Progenitor cell of endocrine pancreas (in vitro differentiated cells): Measurements from ENCODE around the gene ZSCAN21. TPM values are rescaled to one million over a fixed set of nuclear protein-coding genes. Genes with fewer than 3 reads are reported as not detected.
A peak's percentile ranks its signal among the peaks of the same experiment; 100 is the strongest.

Source experiments
- DNase-seq: peaks from one replicate; pipeline ENCODE4 v3.0.0; 2021; ENCODE audit warnings: low spot score; ENCODE audit not compliant: unreplicated experiment
- H3K27ac Mint-ChIP-seq: 2 replicates; pipeline ENCODE4 v1.8.0; 2021; ENCODE audit warnings: mild to moderate bottlenecking, moderate library complexity, mixed read lengths
- H3K27me3 Mint-ChIP-seq: 2 replicates; pipeline ENCODE4 v1.8.0; 2021; ENCODE audit warnings: mixed read lengths
- H3K36me3 Mint-ChIP-seq: 2 replicates; pipeline ENCODE4 v1.8.0; 2022; ENCODE audit warnings: mixed read lengths; ENCODE audit not compliant: insufficient read depth
- H3K4me1 Mint-ChIP-seq: 2 replicates; pipeline ENCODE4 v1.8.0; 2021; ENCODE audit warnings: low read depth, mixed read lengths
- H3K4me3 Mint-ChIP-seq: 2 replicates; pipeline ENCODE4 v1.8.0; 2021; ENCODE audit warnings: low read depth, mild to moderate bottlenecking, moderate library complexity, mixed read lengths
- H3K9me3 Mint-ChIP-seq: 2 replicates; pipeline ENCODE4 v1.8.0; 2021; ENCODE audit warnings: low read depth, mixed read lengths
- total RNA-seq: library from RNA; stranded (reverse); gene quantifications from 2 replicates; pipeline ENCODE4 v1.2.1, GENCODE V29; 2021
- TF ChIP-seq, protein P1 (sequence below): fragments of 200-600 bp; sonication (generic); IDR thresholded peaks from one replicate; pipeline ENCODE4 v1.5.0; 2021; ENCODE audit warnings: antibody characterized with exemption, mild to moderate bottlenecking; ENCODE audit not compliant: unreplicated experiment

Gene ZSCAN21
- total RNA-seq, 1 donor from 2014 or later: 22.8 TPM

DNA sequence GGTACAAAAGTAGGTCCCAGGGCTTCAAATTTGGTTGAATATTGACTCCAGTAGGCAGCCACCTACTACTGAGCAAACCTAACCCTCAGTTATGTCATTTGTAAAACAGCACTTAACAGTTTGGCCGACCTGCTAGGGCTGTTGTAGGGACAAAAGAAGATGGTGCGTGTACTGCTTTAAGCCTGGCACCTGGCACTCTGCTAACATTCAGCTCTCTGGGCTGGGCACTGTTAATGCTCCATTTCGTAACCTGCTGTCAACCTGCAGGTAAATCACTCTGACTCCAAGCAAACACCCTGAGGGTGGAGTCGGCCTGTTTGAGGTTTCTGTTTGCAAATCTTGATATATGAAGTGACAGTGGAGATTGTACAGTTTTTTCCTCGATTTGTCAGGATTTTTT, 27.0 kb upstream of the ZSCAN21 start:
- Mint-ChIP-seq H3K4me3 (no peak overlapping the region), H3K27ac (peak overlapping the region; percentile 60), H3K36me3 (peaks cover 30% of the 10 kb centered on the region), H3K4me1 (peaks cover 27% of the 10 kb centered on the region), H3K27me3 (no peaks in the 10 kb centered on the region), H3K9me3 (no peaks in the 10 kb centered on the region)
- DNase-seq: no peak
- TF ChIP-seq, protein P1, sequence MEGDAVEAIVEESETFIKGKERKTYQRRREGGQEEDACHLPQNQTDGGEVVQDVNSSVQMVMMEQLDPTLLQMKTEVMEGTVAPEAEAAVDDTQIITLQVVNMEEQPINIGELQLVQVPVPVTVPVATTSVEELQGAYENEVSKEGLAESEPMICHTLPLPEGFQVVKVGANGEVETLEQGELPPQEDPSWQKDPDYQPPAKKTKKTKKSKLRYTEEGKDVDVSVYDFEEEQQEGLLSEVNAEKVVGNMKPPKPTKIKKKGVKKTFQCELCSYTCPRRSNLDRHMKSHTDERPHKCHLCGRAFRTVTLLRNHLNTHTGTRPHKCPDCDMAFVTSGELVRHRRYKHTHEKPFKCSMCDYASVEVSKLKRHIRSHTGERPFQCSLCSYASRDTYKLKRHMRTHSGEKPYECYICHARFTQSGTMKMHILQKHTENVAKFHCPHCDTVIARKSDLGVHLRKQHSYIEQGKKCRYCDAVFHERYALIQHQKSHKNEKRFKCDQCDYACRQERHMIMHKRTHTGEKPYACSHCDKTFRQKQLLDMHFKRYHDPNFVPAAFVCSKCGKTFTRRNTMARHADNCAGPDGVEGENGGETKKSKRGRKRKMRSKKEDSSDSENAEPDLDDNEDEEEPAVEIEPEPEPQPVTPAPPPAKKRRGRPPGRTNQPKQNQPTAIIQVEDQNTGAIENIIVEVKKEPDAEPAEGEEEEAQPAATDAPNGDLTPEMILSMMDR: no peak

DNA sequence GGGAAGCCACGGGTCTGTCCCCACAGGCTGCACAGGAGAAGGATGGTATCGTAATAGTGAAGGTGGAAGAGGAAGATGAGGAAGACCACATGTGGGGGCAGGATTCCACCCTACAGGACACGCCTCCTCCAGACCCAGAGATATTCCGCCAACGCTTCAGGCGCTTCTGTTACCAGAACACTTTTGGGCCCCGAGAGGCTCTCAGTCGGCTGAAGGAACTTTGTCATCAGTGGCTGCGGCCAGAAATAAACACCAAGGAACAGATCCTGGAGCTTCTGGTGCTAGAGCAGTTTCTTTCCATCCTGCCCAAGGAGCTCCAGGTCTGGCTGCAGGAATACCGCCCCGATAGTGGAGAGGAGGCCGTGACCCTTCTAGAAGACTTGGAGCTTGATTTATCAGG, 26.0 kb upstream of the ZSCAN21 start:
- DNase-seq: no peak
- Mint-ChIP-seq H3K4me1 (peaks cover 21% of the 10 kb centered on the region), H3K27me3 (no peaks in the 10 kb centered on the region), H3K9me3 (no peaks in the 10 kb centered on the region), H3K36me3 (peaks cover 26% of the 10 kb centered on the region), H3K27ac (peak overlapping the region; percentile 73), H3K4me3 (no peak overlapping the region)
- TF ChIP-seq, protein P1: no peak

DNA sequence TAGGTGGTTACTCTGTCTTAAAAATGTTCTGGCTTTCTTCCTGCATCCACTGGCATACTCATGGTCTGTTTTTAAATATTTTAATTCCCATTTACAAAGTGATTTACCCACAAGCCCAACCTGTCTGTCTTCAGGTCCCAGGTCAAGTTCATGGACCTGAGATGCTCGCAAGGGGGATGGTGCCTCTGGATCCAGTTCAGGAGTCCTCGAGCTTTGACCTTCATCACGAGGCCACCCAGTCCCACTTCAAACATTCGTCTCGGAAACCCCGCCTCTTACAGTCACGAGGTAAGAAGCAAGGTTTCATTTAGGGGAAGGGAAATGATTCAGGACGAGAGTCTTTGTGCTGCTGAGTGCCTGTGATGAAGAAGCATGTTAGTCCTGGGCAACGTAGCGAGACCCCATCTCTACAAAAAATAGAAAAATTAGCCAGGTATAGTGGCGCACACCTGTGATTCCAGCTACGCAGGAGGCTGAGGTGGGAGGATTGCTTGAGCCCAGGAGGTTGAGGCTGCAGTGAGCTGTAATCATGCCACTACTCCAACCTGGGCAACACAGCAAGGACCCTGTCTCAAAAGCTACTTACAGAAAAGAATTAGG, 25.5 kb upstream of the ZSCAN21 start:
- Mint-ChIP-seq H3K27ac (no peak overlapping the region), H3K4me1 (peaks cover 17% of the 10 kb centered on the region), H3K36me3 (peaks cover 26% of the 10 kb centered on the region), H3K27me3 (no peaks in the 10 kb centered on the region), H3K4me3 (no peak overlapping the region), H3K9me3 (no peaks in the 10 kb centered on the region)
- TF ChIP-seq, protein P1: no peak
- DNase-seq: no peak

DNA sequence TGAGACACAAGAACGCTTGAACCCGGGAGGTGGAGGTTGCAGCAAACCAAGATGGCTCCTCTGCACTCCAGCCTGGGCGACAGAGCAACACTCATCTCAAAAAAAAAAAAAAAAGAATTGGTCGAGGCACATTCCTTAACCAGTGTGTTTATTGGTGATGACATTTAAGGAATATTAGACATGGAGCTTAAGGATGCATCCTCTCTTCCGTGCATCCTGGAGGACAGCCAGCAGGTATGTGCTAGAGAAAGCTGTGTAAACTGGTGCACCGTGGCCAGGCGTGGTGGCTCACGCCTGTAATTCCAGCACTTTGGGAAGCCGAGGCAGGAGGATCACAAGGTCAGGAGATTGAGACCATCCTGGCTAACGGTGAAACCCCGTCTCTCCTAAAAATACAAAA, 22.4 kb upstream of the ZSCAN21 start:
- Mint-ChIP-seq H3K27ac (no peak overlapping the region), H3K36me3 (peaks cover 43% of the 10 kb centered on the region), H3K4me3 (no peak overlapping the region), H3K9me3 (no peaks in the 10 kb centered on the region), H3K4me1 (peaks cover 8% of the 10 kb centered on the region), H3K27me3 (no peaks in the 10 kb centered on the region)
- no peak for DNase-seq
- TF ChIP-seq, protein P1: no peak

DNA sequence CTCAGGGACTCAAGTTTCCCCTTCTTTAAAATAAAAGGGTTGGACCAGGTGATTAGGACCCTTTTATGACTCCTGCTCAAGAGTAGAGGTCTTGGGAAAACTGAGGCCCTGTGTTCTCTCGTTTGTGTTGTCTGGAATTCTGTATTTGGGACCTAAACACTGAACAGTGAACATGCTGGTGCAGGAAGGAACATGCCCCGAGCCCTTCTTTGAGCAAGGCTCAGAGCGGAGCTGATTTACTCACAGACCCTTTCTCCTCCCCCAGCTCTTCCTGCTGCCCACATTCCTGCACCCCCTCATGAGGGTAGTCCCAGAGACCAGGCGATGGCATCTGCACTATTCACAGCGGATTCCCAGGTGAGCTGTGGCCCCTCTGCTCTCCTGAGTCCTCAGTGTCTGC, 20.0 kb upstream of the ZSCAN21 start:
- Mint-ChIP-seq H3K36me3 (peaks cover 51% of the 10 kb centered on the region), H3K9me3 (peaks cover 3% of the 10 kb centered on the region), H3K4me3 (no peak overlapping the region), H3K27me3 (no peaks in the 10 kb centered on the region), H3K27ac (no peak overlapping the region), H3K4me1 (no peaks in the 10 kb centered on the region)
- DNase-seq: no peak
- TF ChIP-seq, protein P1: no peak
